ENCODE data around the gene GAREM1. TPM values are rescaled to one million over a fixed set of nuclear protein-coding genes. Genes with fewer than 3 reads are reported as not detected.

The GAREM1 gene
- polyA plus RNA-seq, 3 donors = 29.9 to 37.4 (median 34.2) TPM

GRCh38 chr18:32383050-32383819 is 87.4 kb downstream of the GAREM1 start:
- DNase-seq (ENCODE audit: extremely low read depth in 1 of 11, low read depth in 9 of 11, low spot score in 4 of 11) = no peak

GRCh38 chr18:32381761-32382160 is 88.9 kb downstream of the GAREM1 start:
- no peak for DNase-seq (ENCODE audit: extremely low read depth in 1 of 11, low read depth in 9 of 11, low spot score in 4 of 11)

GRCh38 chr18:32380559-32380958 is 90.1 kb downstream of the GAREM1 start:
- no peak for DNase-seq (ENCODE audit: extremely low read depth in 1 of 11, low read depth in 9 of 11, low spot score in 4 of 11)

DNA sequence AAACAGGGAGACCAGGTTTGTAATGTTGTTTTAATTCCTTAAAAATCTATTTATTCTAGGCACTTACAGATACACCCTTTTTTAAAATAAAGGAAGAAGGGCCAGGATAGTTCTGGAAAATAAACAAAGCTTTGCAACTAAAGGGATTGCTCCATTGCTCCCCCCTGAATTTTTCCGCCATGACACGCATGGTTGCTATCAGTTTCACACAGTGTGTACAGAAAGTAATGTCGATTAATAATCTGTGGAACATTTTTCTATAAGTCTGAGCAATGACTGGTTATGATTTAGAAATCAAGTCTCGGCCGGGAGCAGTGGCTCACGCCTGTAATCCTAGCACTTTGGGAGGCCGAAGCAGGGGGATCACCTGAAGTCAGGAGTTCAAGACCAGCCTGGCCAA is 90.8 kb downstream of the GAREM1 start:
- no peak for DNase-seq (ENCODE audit: extremely low read depth in 1 of 11, low read depth in 9 of 11, low spot score in 4 of 11)

- no peak for DNase-seq (ENCODE audit: extremely low read depth in 1 of 11, low read depth in 9 of 11, low spot score in 4 of 11)
These were observed 92.0 kb downstream of the GAREM1 start for GRCh38 chr18:32378705-32379104.

- DNase-seq (ENCODE audit: extremely low read depth in 1 of 11, low read depth in 9 of 11, low spot score in 4 of 11) = peak in 4 of 11 donors; percentile 43 to 68 (median 54)
These were observed 96.7 kb downstream of the GAREM1 start for GRCh38 chr18:32373995-32374394.

DNA sequence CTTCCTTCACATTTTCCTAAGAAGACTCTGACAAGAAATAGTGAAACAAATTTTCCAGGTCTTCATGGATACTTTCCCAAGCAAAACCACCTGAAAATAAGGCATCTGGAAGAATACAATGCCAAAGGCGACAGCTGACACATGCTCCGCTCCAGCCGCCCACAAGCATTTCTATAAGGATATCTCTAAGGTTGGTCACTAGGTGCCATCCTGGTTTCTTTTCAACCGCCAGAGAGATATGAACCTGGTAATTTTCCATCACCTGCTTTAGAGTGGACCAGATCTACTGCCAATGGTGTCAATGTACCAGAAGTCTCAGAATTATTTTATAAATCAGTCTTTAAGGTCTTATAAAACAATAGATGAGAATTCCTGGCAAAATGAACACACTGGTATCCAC is 97.2 kb downstream of the GAREM1 start:
- DNase-seq (ENCODE audit: extremely low read depth in 1 of 11, low read depth in 9 of 11, low spot score in 4 of 11) = no peak

DNA sequence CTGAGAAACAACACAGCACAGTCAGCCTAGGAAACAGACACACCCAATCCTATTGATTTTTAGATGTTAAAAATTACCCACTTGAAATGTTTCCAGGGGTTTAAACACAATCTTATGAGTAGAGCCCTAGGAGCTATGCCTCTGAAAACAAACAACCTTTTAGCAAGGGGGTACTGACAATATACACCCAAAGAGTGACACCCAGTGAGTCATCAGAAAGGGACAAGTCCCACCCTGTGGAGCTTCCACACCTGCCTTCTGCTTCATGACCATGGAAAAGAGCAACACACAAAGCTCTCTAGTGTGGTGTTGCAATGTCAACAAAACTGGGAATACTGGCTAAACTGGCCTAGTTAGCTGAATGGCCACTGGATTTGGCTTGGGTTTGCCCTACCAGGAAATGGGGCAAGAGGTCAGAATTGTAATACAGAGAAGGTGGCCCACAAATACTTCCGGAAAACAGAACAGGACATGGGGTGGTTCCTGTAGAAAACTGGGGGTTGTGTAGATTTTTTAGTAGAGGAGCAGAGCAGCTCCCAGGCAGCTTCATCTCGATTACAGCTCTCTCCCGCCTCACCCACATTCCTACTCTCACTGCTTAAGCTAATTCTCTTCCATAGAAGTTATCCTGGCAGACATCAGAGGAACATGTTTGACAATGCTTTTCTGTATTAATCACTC is 98.2 kb downstream of the GAREM1 start:
- no peak for DNase-seq (ENCODE audit: extremely low read depth in 1 of 11, low read depth in 9 of 11, low spot score in 4 of 11)

DNA sequence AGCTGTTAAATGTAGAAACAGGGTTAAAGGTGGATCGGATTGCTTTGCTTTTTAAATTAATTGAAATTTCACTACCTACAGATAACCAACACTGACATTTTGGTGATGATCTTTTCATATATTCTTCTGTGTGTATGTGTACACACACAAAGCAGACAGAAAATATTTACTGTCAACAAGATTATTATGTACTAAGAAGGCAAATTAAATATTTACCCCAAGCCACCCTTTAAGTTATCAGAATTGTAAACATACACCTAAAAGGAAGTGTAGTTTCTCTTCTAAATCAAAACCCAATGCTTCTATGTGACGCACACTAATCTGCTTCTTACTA is 98.7 kb downstream of the GAREM1 start:
- DNase-seq (ENCODE audit: extremely low read depth in 1 of 11, low read depth in 9 of 11, low spot score in 4 of 11) = no peak

DNA sequence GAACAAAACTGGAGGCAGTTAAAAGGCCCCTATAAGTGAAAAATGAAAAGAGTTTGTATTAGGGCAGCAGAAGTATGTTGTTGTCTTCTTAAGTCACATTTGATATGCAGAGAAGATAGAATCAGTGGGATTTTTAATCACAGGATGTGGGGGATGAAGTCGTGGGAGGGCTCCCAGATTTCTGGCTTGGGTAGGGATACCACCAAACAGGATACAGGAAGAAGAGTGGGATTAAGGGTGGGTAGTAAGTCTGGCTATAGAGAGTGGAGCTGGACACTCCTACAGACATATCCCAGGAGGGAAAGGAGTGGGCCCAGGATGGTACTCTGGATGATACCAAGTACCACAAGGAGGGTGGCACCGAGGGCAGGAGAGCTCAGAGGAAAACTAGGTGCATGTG is 99.3 kb downstream of the GAREM1 start:
- DNase-seq (ENCODE audit: extremely low read depth in 1 of 11, low read depth in 9 of 11, low spot score in 4 of 11) = no peak

DNA sequence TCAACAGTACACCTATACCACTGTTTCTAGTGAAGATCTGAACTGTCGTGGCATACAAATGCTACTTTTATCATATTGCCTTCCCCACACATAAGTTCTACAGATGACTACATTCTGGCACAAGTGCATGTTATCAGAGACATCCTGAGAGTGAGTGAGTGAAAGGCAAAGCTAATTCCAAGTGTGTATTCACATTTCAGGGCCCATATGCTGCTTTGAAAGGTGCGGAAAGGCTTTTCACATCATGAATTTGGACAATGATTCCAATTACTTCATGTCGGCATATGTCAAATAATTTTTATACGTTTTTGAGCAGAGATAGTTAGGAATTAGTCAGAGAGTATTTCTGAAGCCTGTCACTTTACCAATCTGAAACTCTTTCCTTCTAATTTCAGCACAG is 101.7 kb downstream of the GAREM1 start:
- DNase-seq (ENCODE audit: extremely low read depth in 1 of 11, low read depth in 9 of 11, low spot score in 4 of 11) = no peak

- no peak for DNase-seq (ENCODE audit: extremely low read depth in 1 of 11, low read depth in 9 of 11, low spot score in 4 of 11)
These were observed 102.5 kb downstream of the GAREM1 start for GRCh38 chr18:32368170-32368569.

- DNase-seq (ENCODE audit: extremely low read depth in 1 of 11, low read depth in 9 of 11, low spot score in 4 of 11) = peak in 2 of 11 donors; percentile 29 to 30
These were observed 103.8 kb downstream of the GAREM1 start for GRCh38 chr18:32366586-32367538.

GRCh38 chr18:32362484-32362883 is 108.2 kb downstream of the GAREM1 start:
- no peak for DNase-seq (ENCODE audit: extremely low read depth in 1 of 11, low read depth in 9 of 11, low spot score in 4 of 11)

GRCh38 chr18:32360682-32361345 is 109.9 kb downstream of the GAREM1 start:
- no peak for DNase-seq (ENCODE audit: extremely low read depth in 1 of 11, low read depth in 9 of 11, low spot score in 4 of 11)

DNA sequence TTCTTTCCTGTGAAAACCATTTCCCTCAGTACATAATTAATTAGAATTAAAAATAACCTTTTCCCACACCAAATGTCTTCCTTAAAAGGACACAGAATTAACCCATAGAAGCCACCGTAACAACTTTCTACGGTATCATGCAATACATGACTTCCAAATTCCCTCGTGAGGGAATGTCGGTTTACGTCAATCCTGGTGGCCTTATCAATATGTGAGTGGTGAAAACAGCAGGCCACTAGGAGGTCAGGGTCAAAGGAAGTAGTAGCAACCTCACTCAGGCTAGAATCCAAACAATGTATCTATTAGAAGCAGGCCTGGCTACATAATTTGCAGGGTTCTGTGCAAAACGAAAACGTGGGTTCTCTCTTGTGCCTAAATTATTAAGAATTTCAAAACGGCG is 112.2 kb downstream of the GAREM1 start:
- no peak for DNase-seq (ENCODE audit: extremely low read depth in 1 of 11, low read depth in 9 of 11, low spot score in 4 of 11)

DNA sequence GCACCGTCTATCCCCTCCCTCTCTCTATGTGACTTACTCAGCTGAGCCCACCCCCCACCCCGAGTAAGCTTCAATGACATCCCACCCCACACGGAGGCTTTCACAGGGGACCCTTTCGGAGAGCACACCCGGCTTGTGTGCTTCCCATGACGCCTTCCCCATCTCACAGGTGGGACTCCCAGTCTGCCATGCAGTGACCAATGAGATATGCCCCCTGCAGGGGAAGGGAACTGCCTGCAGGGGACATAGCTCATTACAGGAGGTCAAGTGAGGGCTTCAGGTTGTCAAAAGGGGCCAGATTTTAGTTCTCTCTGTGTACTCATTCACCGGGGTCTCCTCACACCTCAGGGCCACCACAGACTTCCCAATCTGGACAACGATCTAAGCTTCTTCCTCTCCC is 112.6 kb downstream of the GAREM1 start:
- DNase-seq (ENCODE audit: extremely low read depth in 1 of 11, low read depth in 9 of 11, low spot score in 4 of 11) = no peak

DNA sequence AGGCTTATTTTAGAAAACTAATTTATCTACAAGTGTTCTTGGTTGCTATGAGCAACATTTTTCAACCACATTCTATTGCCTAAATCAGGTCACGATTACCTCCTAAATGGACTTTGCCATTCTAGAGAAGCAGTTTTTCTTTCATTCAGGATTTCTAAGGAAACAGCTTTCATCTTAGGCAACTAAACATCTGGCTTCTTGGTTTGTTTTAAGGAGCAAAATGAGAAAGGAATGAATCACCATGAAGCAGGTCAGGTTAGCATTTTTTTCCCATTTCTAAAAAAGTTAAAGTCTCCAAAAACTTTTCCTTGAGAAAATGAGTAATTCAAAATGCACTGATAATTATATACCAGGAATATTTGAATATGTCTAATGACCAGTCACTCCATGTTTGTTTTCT is 114.8 kb downstream of the GAREM1 start:
- DNase-seq (ENCODE audit: extremely low read depth in 1 of 11, low read depth in 9 of 11, low spot score in 4 of 11) = no peak

DNA sequence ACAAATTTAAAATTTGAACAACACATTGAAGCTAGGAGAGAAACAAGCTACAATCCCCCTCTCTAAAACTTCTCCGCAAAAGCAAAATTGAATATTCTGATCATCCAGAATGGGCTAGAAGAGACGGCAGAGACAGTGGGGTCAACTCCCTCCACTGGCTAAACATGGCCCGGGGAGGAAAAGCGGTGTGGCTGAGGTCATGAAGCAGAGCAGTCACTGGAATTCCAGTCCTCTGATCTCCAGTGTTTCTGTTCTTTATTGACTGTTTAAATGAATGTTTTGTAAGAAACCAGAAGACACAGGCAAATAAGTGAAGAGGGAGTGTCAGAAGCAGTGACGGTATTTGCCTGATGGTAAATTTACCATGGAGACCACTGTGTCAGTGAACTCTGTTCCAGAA is 116.2 kb downstream of the GAREM1 start:
- no peak for DNase-seq (ENCODE audit: extremely low read depth in 1 of 11, low read depth in 9 of 11, low spot score in 4 of 11)

All from renal cortex interstitium (tissue), 11 donors.